Stimulated activated CD8-positive, alpha-beta memory T cell treated with anti-CD3 and anti-CD28 coated beads, Interleukin-12 subunit alpha, Interleukin-12 subunit beta, amount 100 ng/mL, for 1 hour (primary cell): ENCODE measurements around the gene TNKS1BP1.
"Not testable (repeated sequence)": the region's sequence is repeated elsewhere in the genome, so short reads cannot be mapped to it uniquely, and the experiment has no call there.

Experiments used
- DNase-seq: peaks from one replicate; pipeline ENCODE4 v3.0.0-alpha.2; 2020; ENCODE audit warnings: low read depth

TNKS1BP1 gene

GRCh38 chr11:57354699-57355098 is 29.9 kb upstream of the TNKS1BP1 start:
- DNase-seq = no peak

GRCh38 chr11:57353852-57354251 is 29.1 kb upstream of the TNKS1BP1 start:
- no peak for DNase-seq

- DNase-seq = no peak
Observed at GRCh38 chr11:57353446-57353845, 28.7 kb upstream of the TNKS1BP1 start.

GRCh38 chr11:57353036-57353435 is 28.3 kb upstream of the TNKS1BP1 start:
- no peak for DNase-seq

GRCh38 chr11:57349491-57350274 is 24.9 kb upstream of the TNKS1BP1 start:
- DNase-seq = peak; percentile 42

GRCh38 chr11:57348636-57349313 is 24.0 kb upstream of the TNKS1BP1 start:
- no peak for DNase-seq

GRCh38 chr11:57348052-57348451 is 23.3 kb upstream of the TNKS1BP1 start:
- no peak for DNase-seq

GRCh38 chr11:57347336-57347735 is 22.6 kb upstream of the TNKS1BP1 start:
- no peak for DNase-seq

GRCh38 chr11:57345555-57346211 is 20.9 kb upstream of the TNKS1BP1 start:
- DNase-seq = peak; percentile 60

- DNase-seq = no peak
Observed at GRCh38 chr11:57344826-57345225, 20.1 kb upstream of the TNKS1BP1 start.

GRCh38 chr11:57343825-57344224 is 19.1 kb upstream of the TNKS1BP1 start:
- DNase-seq = no peak

GRCh38 chr11:57342702-57343101 is 17.9 kb upstream of the TNKS1BP1 start:
- DNase-seq = no peak

- DNase-seq = no peak
Observed at GRCh38 chr11:57341250-57341808, 16.6 kb upstream of the TNKS1BP1 start.

- no peak for DNase-seq
Observed at GRCh38 chr11:57340039-57340615, 15.4 kb upstream of the TNKS1BP1 start.

GRCh38 chr11:57339328-57339727 is 14.6 kb upstream of the TNKS1BP1 start:
- DNase-seq = no peak

- DNase-seq = no peak
Observed at GRCh38 chr11:57338142-57338541, 13.4 kb upstream of the TNKS1BP1 start, which contains the start of gene P2RX3. Gene P2RX3, plus strand, starts transcription at chr11:57338352. Its CDS starts 199 bp downstream, at chr11:57338551.

- not testable (repeated sequence) for DNase-seq
Observed at GRCh38 chr11:57336856-57337255, 12.1 kb upstream of the TNKS1BP1 start.

- no peak for DNase-seq
Observed at GRCh38 chr11:57336111-57336666, 11.4 kb upstream of the TNKS1BP1 start.

- DNase-seq = peak; percentile 80
Observed at GRCh38 chr11:57335343-57336110, 10.8 kb upstream of the TNKS1BP1 start, which contains the start of gene SSRP1. Gene SSRP1, minus strand, starts transcription at chr11:57335892. Its CDS starts 771 bp downstream, at chr11:57335121.

- DNase-seq = no peak
Observed at GRCh38 chr11:57335023-57335342, 10.2 kb upstream of the TNKS1BP1 start.
